ENCODE measurements around the gene NPR1.
"Not testable (repeated sequence)": the region's sequence is repeated elsewhere in the genome, so short reads cannot be mapped to it uniquely, and the experiment has no call there.

DNA sequence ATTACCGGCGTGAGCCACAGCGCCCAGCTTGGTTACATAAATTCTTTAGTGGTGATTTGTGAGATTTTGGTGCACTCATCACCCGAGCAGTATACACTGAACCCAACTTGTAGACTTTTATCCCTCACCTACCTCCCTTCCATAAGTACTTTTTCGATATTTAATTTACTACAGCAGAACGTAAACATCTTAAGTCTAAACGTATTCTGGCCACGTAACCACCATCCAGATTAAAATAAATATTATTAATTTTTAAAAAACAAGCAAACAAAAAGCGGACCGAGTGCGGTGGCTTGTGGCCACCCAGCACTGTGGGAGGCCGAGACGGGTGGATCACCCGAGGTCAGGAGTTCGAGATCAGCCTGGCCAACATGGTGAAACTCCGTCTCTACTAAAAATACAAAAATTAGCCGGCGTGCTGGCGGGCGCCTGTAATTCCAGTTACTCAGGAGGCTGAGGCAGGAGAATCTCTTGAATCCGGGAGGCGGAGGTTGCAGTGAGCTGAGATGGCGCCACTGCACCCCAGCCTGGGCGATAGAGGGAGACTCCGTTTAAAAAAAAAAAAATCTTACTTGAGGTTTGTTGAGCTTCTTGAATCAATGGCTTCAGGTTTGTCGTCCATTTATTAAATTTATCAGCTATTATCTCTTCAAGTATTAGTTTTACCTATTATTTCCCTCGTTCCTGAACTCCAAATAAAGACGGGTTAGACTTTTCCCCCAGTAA is 6.7 kb upstream of the NPR1 start:
- TF ChIP-seq, protein P1, sequence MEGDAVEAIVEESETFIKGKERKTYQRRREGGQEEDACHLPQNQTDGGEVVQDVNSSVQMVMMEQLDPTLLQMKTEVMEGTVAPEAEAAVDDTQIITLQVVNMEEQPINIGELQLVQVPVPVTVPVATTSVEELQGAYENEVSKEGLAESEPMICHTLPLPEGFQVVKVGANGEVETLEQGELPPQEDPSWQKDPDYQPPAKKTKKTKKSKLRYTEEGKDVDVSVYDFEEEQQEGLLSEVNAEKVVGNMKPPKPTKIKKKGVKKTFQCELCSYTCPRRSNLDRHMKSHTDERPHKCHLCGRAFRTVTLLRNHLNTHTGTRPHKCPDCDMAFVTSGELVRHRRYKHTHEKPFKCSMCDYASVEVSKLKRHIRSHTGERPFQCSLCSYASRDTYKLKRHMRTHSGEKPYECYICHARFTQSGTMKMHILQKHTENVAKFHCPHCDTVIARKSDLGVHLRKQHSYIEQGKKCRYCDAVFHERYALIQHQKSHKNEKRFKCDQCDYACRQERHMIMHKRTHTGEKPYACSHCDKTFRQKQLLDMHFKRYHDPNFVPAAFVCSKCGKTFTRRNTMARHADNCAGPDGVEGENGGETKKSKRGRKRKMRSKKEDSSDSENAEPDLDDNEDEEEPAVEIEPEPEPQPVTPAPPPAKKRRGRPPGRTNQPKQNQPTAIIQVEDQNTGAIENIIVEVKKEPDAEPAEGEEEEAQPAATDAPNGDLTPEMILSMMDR (IDR thresholded peaks at IDR 0.05): peak in 1 of 3 donors; percentile 17
- TF ChIP-seq POLR2AphosphoS5 (IDR thresholded peaks at IDR 0.05): not testable (repeated sequence)

Measured in breast epithelium (tissue), 3 donors.